Activated naive CD4-positive, alpha-beta T cell (primary cell): ENCODE measurements around the gene LIN37.
"Not testable (repeated sequence)": the region's sequence is repeated elsewhere in the genome, so short reads cannot be mapped to it uniquely, and the experiment has no call there.

Experiments used
- DNase-seq, 4 experiments: peaks; one replicate each; lab custom pipeline; 2025; lab: John Stamatoyannopoulos, UW

LIN37 gene

DNA sequence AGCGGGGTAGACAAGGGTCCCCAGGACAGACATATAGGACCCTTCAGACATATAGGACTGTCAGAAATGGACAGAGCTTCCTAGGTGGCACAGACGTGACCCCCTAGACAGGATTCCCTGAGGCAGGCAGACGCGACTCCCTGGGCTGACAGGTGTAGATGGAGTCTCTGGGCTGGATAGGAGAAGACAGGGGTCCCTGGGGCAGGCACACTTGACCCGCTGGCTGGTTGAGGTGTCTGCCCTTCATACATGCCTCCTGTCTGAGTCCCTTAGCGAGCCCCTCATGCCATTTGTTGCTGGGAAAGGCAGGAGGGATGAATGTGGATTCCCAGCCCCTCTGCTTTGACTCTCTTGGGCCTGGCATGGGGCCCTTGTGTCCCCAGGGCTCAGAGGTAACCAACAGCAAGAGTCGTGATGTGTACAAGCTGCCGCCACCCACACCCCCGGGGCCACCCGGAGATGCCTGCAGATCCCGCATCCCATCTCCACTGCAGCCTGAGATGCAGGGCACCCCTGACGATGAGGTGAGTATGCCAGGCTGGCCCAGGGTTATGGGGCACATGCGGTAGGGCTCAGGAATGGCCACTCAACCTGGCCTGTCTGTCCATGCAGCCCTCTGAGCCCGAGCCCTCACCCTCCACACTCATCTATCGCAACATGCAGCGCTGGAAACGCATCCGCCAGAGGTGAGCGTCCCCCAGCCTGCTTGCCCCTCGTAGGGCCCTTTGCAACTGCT, 5.4 kb downstream of the LIN37 start:
- no peak for DNase-seq

- DNase-seq, result no peak
Measured at GRCh38 chr19:35754370-35755130, 6.2 kb downstream of the LIN37 start.

DNA sequence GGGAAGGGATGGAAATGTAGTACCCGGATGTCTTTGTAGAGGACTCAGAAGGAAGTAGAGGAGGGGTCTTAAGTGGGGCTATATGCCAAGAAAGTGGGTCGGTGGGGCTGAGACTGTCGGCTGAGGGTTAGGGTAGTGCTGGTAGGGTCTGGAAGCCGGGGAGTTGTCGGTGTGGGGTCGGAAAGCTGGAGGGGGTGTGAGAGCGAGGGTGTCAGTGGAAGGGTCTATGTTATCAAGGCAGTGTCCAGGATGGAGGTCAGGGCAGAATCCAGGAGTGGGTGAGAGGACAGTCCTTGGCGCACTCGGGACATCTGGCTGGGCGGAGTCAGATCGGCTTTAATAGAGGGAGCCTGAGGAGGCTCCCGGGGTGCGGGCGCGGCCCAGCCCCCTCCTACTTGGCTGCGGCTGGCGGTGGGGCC, 6.8 kb downstream of the LIN37 start:
- no peak for DNase-seq

- peak in 2 of 4 experiments; percentile 24 to 58 for DNase-seq
Measured at GRCh38 chr19:35755550-35756376, 7.4 kb downstream of the LIN37 start.

DNA sequence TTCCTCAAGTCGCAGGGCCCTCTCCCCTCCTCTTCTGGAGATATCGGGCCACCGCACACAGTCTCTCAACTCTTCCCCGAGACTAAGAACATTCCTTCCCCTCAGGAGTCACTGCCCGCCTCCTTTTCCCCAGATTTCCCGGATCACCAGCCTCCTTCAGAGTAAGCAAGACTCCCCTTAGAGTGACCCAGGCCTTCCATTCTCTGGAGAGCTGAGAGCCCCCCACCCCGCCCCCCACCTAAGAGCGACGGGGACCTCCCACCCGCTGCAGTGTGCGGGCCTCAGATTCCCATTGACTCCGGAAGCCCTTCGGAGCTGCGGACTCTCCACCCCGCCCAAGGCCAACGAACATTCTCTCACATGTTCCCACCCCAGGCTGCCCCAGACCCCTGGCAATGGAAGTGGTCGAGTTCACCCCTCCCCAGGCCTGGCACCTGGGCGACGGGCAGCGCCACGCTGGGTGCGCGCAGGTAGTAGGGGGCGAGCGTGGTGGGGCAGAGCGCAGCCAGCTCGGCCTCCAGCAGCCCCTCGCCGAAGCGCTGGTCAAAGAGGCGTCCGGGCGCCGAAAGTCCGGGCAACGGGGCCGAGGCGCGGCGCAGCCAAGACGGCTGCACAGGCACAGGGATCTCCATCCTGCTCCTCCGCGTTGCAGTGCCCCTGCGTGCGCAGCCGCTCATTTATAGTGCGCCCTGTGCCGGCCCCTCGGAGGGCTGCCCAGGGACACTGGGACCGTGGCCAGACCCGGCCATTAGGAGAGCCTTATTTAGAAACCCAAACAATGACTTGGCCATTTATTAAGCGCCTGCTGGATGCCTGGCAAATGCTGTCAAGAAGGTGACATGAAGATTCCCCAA, 8.2 kb downstream of the LIN37 start, which contains the start of gene HSPB6:
Gene HSPB6, minus strand, starts transcription at position 653 of the 854 bp plus-strand sequence. Its CDS starts 21 bp downstream, at position 632.
- no peak for DNase-seq

DNA sequence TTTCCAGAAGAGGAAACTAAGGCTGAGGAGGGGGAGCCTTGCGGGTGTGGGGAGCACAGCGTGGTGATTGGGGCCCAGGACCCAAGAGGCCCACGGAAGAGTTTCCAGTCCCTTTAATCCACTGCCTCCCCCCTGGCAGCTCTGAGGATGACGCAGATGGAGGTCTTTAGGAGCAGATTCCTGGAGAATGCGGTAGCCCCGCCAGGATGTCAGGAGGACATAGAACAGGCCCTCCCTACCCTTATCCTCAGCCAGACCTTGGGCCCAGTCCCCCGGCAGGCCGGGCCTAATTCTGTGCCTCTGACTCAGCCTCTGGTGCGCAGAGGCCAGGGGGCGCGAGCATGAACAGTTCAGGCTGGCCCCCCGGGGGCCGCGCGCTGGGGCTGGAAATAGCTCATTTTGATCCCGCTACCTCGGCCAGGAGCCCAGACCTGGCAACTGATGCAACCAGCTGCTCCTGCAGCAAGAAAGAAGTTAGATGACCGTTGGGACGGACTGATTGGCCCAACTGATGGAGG, 8.9 kb downstream of the LIN37 start:
- no peak for DNase-seq

GRCh38 chr19:35757749-35758608, 9.6 kb downstream of the LIN37 start, which contains the start of gene PROSER3:
TSS of gene PROSER3 (plus strand) at chr19:35758176. CDS start at chr19:35758216, 40 bp downstream.
- DNase-seq, result peak; percentile 84 to 97 (median 92)

DNA sequence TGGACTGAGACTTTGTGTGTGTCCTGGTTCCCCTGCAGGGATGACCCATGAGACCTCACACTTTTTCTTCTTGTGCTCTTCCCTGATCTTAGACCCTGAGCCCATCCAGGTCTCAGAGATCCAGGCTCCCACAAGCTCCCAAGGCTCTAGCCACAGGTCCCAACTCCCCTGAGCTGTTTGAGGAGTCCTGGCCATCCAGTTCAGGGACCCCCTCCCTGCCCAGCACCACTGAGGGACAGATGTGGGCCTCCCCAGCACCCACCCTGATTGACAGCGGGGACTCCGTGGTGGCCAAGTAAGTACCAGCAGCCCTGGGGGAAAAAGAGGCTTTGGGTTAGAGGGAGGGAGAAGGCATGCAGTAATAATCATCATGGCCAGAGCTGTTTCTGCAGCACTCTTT, 11.3 kb downstream of the LIN37 start:
- DNase-seq, result no peak

GRCh38 chr19:35760711-35761349, 12.5 kb downstream of the LIN37 start:
- DNase-seq, result no peak

- DNase-seq, result no peak
Measured at GRCh38 chr19:35764432-35765315, 16.3 kb downstream of the LIN37 start.

GRCh38 chr19:35766571-35767104, 18.3 kb downstream of the LIN37 start:
- no peak for DNase-seq

DNA sequence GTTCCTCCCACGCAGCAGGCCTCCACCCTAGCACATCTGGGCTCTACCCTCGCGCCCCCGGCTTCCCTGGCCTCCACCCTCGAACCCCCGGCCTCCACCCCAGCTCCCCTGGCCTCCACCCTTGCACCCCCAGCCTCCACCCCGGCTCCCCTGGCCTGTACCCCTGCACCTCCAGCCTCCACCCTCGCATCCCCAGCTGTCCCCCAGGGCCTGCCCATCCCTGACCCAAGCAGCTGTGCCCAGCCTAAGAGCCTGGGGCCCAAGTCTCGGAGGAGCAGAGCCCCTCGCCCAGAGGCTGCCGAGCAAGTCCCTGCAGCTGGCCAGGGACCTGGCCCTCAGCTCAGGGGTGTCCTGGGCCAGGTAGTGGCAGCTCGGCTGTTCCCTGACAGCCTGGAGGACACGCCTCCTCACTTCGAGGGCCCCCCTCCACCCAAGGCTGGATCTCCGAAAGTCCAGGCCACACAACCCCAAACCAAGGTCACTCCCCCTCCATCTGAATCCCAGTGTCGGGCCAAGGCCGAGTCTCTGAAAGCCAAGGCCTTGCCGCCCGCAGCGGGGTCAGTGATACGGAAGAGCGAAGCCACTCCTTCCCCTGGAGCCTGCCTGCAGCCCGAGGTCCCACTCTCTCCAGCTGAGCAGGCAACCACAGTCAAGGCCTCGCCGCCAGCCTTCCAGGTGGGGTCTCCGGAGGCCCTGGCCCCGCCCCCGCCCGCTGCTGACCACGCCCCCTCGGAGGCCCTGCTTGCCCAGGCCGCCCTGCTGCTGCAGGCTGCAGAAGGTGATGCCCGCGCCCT, 19.1 kb downstream of the LIN37 start:
- no peak for DNase-seq

DNA sequence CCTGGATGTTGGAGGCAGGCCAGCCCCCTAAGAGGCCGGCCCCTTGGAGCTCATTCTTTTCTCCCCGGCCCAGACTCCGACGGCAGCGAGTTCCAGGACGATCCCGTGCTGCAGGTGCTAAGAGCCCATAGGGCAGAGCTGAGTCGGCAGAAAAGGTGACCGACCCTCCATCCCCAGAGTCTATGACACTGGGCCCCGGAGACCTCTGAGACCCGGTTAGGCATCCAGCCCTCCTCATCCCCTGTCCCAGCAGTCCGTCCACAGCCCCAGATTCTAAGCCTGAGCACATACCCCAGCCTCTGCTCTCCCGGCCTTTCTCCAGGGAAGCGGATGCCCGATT, 19.7 kb downstream of the LIN37 start:
- no peak for DNase-seq

GRCh38 chr19:35772362-35772761, 24.0 kb downstream of the LIN37 start:
- not testable (repeated sequence) for DNase-seq

DNA sequence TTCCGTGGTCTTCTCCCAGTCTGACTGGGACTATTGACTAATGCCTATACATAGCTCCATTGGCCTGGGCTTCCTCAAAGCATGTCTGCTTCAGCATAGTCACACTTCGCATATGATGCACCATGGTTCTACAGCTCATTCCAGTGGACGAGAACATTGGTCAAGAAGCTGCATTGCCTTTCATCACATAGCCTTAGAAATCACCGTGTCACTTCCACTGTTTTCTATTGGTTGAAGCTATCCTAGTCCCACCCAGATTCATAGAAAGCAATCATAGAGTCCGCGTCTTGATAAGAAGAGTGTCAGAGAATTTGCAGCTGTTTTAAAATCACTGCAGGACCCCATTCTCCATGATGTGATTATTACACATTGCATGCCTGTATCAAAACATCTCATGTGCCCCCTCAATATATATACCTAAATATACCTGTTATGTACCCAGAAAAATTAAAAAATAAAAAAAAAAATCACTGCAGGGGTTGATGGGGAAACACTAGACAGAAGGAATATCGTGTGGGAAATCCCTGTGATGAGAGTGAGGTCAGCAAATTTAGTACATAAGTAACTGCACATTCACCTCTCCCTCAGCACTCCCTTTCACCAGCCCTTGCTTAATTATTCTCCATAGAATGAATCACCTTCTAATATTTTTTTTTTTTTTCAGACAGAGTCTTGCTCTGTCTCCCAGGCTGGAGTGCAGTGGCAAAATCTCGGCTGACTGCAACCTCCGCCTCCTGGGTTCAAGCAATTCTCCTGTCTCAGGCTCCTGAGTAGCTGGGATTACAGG, 24.8 kb downstream of the LIN37 start:
- no peak for DNase-seq

DNA sequence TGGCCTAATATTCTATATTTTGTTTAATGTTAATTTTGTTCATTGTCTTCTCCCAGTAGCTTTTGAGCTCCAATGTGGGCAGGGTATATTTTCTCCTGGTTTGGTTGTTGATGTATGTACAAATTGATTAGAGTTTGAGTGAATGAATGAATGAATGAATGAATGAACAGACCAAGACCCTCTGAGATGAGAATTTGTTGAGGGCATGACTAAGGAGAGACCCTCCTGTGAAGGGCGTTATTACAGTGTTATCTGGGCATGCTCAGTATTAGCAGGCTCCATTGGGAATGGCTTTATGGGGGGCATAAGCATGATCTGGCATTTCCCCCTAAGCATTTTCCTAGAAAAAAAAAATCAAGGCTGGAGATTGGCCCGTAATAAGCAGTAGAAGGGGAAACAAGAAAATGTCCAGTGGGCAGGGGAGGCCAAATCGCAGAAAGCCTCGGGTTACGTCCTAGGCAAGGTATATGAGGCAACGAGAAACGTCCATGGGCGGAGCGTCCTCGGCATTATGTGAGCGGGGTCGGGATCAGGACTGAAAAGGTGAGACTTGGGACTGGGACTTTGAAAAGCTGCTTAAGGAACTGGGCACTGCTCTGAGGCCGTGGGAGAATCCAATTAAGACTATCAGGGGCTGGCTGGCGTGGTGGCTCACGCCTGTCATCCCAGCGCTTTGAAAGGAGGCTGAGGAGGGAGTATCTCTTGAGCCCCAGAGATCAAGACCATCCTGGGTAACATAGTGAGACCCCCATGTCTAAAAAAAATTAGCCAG, 26.1 kb downstream of the LIN37 start:
- DNase-seq, result no peak
